Fibroblast of lung (primary cell): ENCODE data around the gene CLEC1B. TPM values are rescaled to one million over a fixed set of nuclear protein-coding genes. Genes with fewer than 3 reads are reported as not detected.
"Not testable (repeated sequence)": the region's sequence is repeated elsewhere in the genome, so short reads cannot be mapped to it uniquely, and the experiment has no call there.

Experiments used
- DNase-seq, 2 donors: peaks; one replicate each; pipeline versions ENCODE4 v3.0.0 to v3.0.0-alpha.2; 2010; ENCODE audit warnings: low read depth in 2 of 2
- H2AFZ ChIP-seq: 2 replicates; pipeline ENCODE4 v1.5.1; 2012; ENCODE audit warnings: low read length, control low read depth, inconsistent platforms
- H3K27ac ChIP-seq: 2 replicates; pipeline ENCODE4 v1.5.1; 2011; ENCODE audit warnings: low read length, control low read depth; ENCODE audit not compliant: insufficient read depth
- H3K27me3 ChIP-seq: 2 replicates; pipeline ENCODE4 v1.5.1; 2011; ENCODE audit warnings: mild to moderate bottlenecking, low read length; ENCODE audit not compliant: control insufficient read depth, insufficient read depth
- H3K36me3 ChIP-seq: 2 replicates; pipeline ENCODE4 v1.5.1; 2011; ENCODE audit warnings: low read length; ENCODE audit not compliant: control insufficient read depth, insufficient read depth
- H3K4me1 ChIP-seq: 2 replicates; pipeline ENCODE4 v1.5.1; 2011; ENCODE audit warnings: low read length; ENCODE audit not compliant: control insufficient read depth, insufficient read depth; ENCODE audit errors: extremely low read depth
- H3K4me2 ChIP-seq: 2 replicates; pipeline ENCODE4 v1.5.1; 2011; ENCODE audit warnings: low read length, control low read depth; ENCODE audit not compliant: insufficient read depth; ENCODE audit errors: extremely low read depth
- H3K4me3 ChIP-seq, 4 experiments: fragments of 200-600 bp in 1 of 4; sonication (generic) in 1 of 4; replicated peaks in 1 of 4; 2 replicates each; pipeline ENCODE4 v1.5.1; 2011 to 2016; ENCODE audit warnings: low read length in 4 of 4, low read depth in 3 of 4, mild to moderate bottlenecking in 3 of 4, control low read depth in 2 of 4, inconsistent platforms in 1 of 4, mixed read lengths in 1 of 4; ENCODE audit not compliant: insufficient read depth in 1 of 4; ENCODE audit errors: control extremely low read depth in 1 of 4
- H3K79me2 ChIP-seq: 2 replicates; pipeline ENCODE4 v1.5.1; 2012; ENCODE audit warnings: mild to moderate bottlenecking, low read length, inconsistent platforms; ENCODE audit not compliant: control insufficient read depth, insufficient read depth
- H3K9ac ChIP-seq: 2 replicates; pipeline ENCODE4 v1.5.1; 2011; ENCODE audit warnings: mild to moderate bottlenecking, low read length, control low read depth; ENCODE audit not compliant: insufficient read depth
- H3K9me3 ChIP-seq: 2 replicates; pipeline ENCODE4 v1.5.1; 2012; ENCODE audit warnings: low read depth, low read length; ENCODE audit not compliant: control insufficient read depth, insufficient read depth
- H4K20me1 ChIP-seq: 2 replicates; pipeline ENCODE4 v1.5.1; 2011; ENCODE audit warnings: low read length; ENCODE audit not compliant: control insufficient read depth, insufficient read depth; ENCODE audit errors: extremely low read depth
- CTCF ChIP-seq, 2 donors: IDR thresholded peaks in 1 of 2; conservative IDR thresholded peaks in 1 of 2; 1 replicate in 1 of 2; 2 replicates in 1 of 2; pipeline ENCODE4 v1.5.1; 2011 to 2012; ENCODE audit warnings: low read length in 2 of 2, control low read depth in 1 of 2, inconsistent platforms in 1 of 2, low read depth in 1 of 2, mild to moderate bottlenecking in 1 of 2
- EZH2 ChIP-seq: IDR thresholded peaks from 2 replicates; pipeline ENCODE4 v1.5.1; 2012; ENCODE audit warnings: low read length, control low read depth, mild to moderate bottlenecking; ENCODE audit errors: missing control alignments
- polyA plus RNA-seq, 2 donors: library from polyadenylated mRNA; depleted of rRNA in 1 of 2; stranded (reverse) in 1 of 2; unstranded in 1 of 2; fragments of >200 nt; gene quantifications; 2 replicates each; pipeline ENCODE4 v1.2.1, GENCODE V29; 2011 to 2012; ENCODE audit warnings: missing spikeins in 1 of 2
- total RNA-seq: library from RNA; depleted of rRNA; stranded (reverse); fragments of >200 nt; gene quantifications from 2 replicates; pipeline ENCODE4 v1.2.1, GENCODE V29; 2014

CLEC1B gene
- total and polyA plus RNA-seq, 2 donors (not counting 1 experiment from before 2014, with no cell fraction given), result not detected

- no peak for DNase-seq
- no peak overlapping the region for H2AFZ ChIP-seq
Observed at GRCh38 chr12:9975614-9976013, 23.3 kb downstream of the CLEC1B start.

GRCh38 chr12:9974731-9975130 lies 24.2 kb downstream of the CLEC1B start:
- not testable (repeated sequence) for H3K9me3 ChIP-seq, DNase-seq, H3K27me3 ChIP-seq, H3K4me1 ChIP-seq, H3K4me2 ChIP-seq, H4K20me1 ChIP-seq, H3K27ac ChIP-seq, H3K79me2 ChIP-seq, H3K9ac ChIP-seq, H2AFZ ChIP-seq, H3K36me3 ChIP-seq, H3K4me3 ChIP-seq

More at GRCh38 chr12:9975614-9976013, 23.3 kb downstream of the CLEC1B start:
- no peaks in the 10 kb centered on the region for H3K9me3 ChIP-seq
- H3K4me3 ChIP-seq, result no peak overlapping the region
- no peaks in the 10 kb centered on the region for H3K79me2 ChIP-seq
- no peaks in the 10 kb centered on the region for H4K20me1 ChIP-seq
- H3K9ac ChIP-seq, result no peak overlapping the region
- no peaks in the 10 kb centered on the region for H3K4me1 ChIP-seq
- H3K4me2 ChIP-seq, result no peak overlapping the region
- no peaks in the 10 kb centered on the region for H3K27me3 ChIP-seq
- no peak overlapping the region for H3K27ac ChIP-seq
- H3K36me3 ChIP-seq, result no peaks in the 10 kb centered on the region
- no peak for TF ChIP-seq EZH2
- TF ChIP-seq CTCF (conservative IDR thresholded peaks at IDR 0.05 in 1 of 2, IDR thresholded peaks at IDR 0.05 in 1 of 2; ENCODE audit: low read depth in 1 of 2, low read length in 2 of 2), result no peak

GRCh38 chr12:9973949-9974348 lies 25.0 kb downstream of the CLEC1B start:
- H3K36me3 ChIP-seq, result no peaks in the 10 kb centered on the region
- H3K79me2 ChIP-seq, result no peaks in the 10 kb centered on the region
- H3K4me2 ChIP-seq, result no peak overlapping the region
- H3K4me1 ChIP-seq, result no peaks in the 10 kb centered on the region
- H4K20me1 ChIP-seq, result no peaks in the 10 kb centered on the region
- no peak overlapping the region for H3K4me3 ChIP-seq
- no peak overlapping the region for H3K9ac ChIP-seq
- no peak overlapping the region for H3K27ac ChIP-seq
- DNase-seq, result no peak
- H2AFZ ChIP-seq, result no peak overlapping the region
- no peaks in the 10 kb centered on the region for H3K27me3 ChIP-seq
- TF ChIP-seq EZH2 (no peak), CTCF (conservative IDR thresholded peaks at IDR 0.05 in 1 of 2, IDR thresholded peaks at IDR 0.05 in 1 of 2; ENCODE audit: low read depth in 1 of 2, low read length in 2 of 2) (no peak)
- H3K9me3 ChIP-seq, result no peaks in the 10 kb centered on the region
